H9 (cell line): Measurements from ENCODE around the gene ZNF831. TPM values are rescaled to one million over a fixed set of nuclear protein-coding genes. Genes with fewer than 3 reads are reported as not detected.

Experiments used
- DNase-seq: peaks from one replicate; pipeline ENCODE4 v3.0.0-alpha.2; 2017
- H2AFZ ChIP-seq: one replicate; pipeline ENCODE4 v1.6.1; 2013; ENCODE audit warnings: mild to moderate bottlenecking, low read length, control low read depth, moderate library complexity
- H2AK5ac ChIP-seq: 2 replicates; pipeline ENCODE4 v1.6.1; 2013; ENCODE audit warnings: low read length, control low read depth, mixed read lengths; ENCODE audit not compliant: insufficient read length
- H2BK120ac ChIP-seq: one replicate; pipeline ENCODE4 v1.6.1; 2013; ENCODE audit warnings: low read depth, mild to moderate bottlenecking, low read length, control low read depth, inconsistent platforms; ENCODE audit not compliant: poor library complexity, severe bottlenecking
- H2BK12ac ChIP-seq: 2 replicates; pipeline ENCODE4 v1.6.1; 2013; ENCODE audit warnings: low read length, control low read depth, mixed read lengths, low read depth; ENCODE audit not compliant: insufficient read length
- H2BK15ac ChIP-seq: 2 replicates; pipeline ENCODE4 v1.6.1; 2013; ENCODE audit warnings: low read depth, low read length, control low read depth
- H2BK20ac ChIP-seq: one replicate; pipeline ENCODE4 v1.6.1; 2013; ENCODE audit warnings: low read depth, mild to moderate bottlenecking, low read length, control low read depth, inconsistent platforms; ENCODE audit not compliant: poor library complexity, severe bottlenecking
- H2BK5ac ChIP-seq: 2 replicates; pipeline ENCODE4 v1.6.1; 2013; ENCODE audit warnings: low read length, control low read depth, mixed read lengths; ENCODE audit not compliant: insufficient read length
- H3K14ac ChIP-seq: 2 replicates; pipeline ENCODE4 v1.6.1; 2013; ENCODE audit warnings: low read length, control low read depth; ENCODE audit not compliant: insufficient read depth
- H3K18ac ChIP-seq: 2 replicates; pipeline ENCODE4 v1.6.1; 2013; ENCODE audit warnings: low read depth, mild to moderate bottlenecking, mixed read lengths, low read length, control low read depth; ENCODE audit not compliant: insufficient read length
- H3K23ac ChIP-seq: 2 replicates; pipeline ENCODE4 v1.6.1; 2013; ENCODE audit warnings: low read length, control low read depth, mixed read lengths, low read depth; ENCODE audit not compliant: insufficient read length
- H3K23me2 ChIP-seq: 2 replicates; pipeline ENCODE4 v1.6.1; 2013; ENCODE audit warnings: low read depth, mild to moderate bottlenecking, mixed read lengths, low read length, control low read depth; ENCODE audit not compliant: insufficient read length, poor library complexity, severe bottlenecking
- H3K27ac ChIP-seq: 2 replicates; pipeline ENCODE4 v1.5.1; 2013; ENCODE audit warnings: low read length, control low read depth, mixed read lengths, low read depth; ENCODE audit not compliant: insufficient read length
- H3K27me3 ChIP-seq: 2 replicates; pipeline ENCODE4 v1.6.1; 2013; ENCODE audit warnings: low read length, control low read depth, inconsistent platforms; ENCODE audit not compliant: insufficient read depth
- H3K4ac ChIP-seq: 2 replicates; pipeline ENCODE4 v1.6.1; 2013; ENCODE audit warnings: low read depth, mild to moderate bottlenecking, control low read depth, inconsistent platforms, low read length, moderate library complexity
- H3K4me1 ChIP-seq: 2 replicates; pipeline ENCODE4 v1.6.1; 2013; ENCODE audit warnings: low read length, control low read depth, inconsistent platforms; ENCODE audit not compliant: insufficient read depth
- H3K4me2 ChIP-seq: 2 replicates; pipeline ENCODE4 v1.6.1; 2013; ENCODE audit warnings: low read length, control low read depth, mixed read lengths; ENCODE audit not compliant: insufficient read length, insufficient read depth
- H3K56ac ChIP-seq: 2 replicates; pipeline ENCODE4 v1.6.1; 2013; ENCODE audit warnings: low read depth, mild to moderate bottlenecking, mixed read lengths, low read length, control low read depth; ENCODE audit not compliant: insufficient read length
- H3K79me1 ChIP-seq: 2 replicates; pipeline ENCODE4 v1.6.1; 2013; ENCODE audit warnings: low read depth, mild to moderate bottlenecking, moderate library complexity, low read length, control low read depth, inconsistent platforms; ENCODE audit not compliant: insufficient read depth, poor library complexity, severe bottlenecking
- H3K79me2 ChIP-seq: 2 replicates; pipeline ENCODE4 v1.6.1; 2013; ENCODE audit warnings: low read length, control low read depth, inconsistent platforms; ENCODE audit not compliant: insufficient read depth
- H3K9ac ChIP-seq: 2 replicates; pipeline ENCODE4 v1.6.1; 2013; ENCODE audit warnings: low read length, control low read depth, mixed read lengths; ENCODE audit not compliant: insufficient read length; ENCODE audit errors: extremely low read depth
- H3K9me3 ChIP-seq: one replicate; pipeline ENCODE4 v1.6.1; 2013; ENCODE audit warnings: low read depth, low read length, inconsistent platforms; ENCODE audit not compliant: control insufficient read depth
- H3T11ph ChIP-seq: one replicate; pipeline ENCODE4 v1.6.1; 2013; ENCODE audit warnings: mild to moderate bottlenecking, low read length, control low read depth, inconsistent platforms
- H4K20me1 ChIP-seq: one replicate; pipeline ENCODE4 v1.6.1; 2013; ENCODE audit not compliant: control insufficient read depth, insufficient read length, insufficient read depth
- H4K5ac ChIP-seq: 2 replicates; pipeline ENCODE4 v1.6.1; 2013; ENCODE audit warnings: low read depth, mild to moderate bottlenecking, mixed read lengths, low read length, control low read depth; ENCODE audit not compliant: insufficient read length
- H4K8ac ChIP-seq: replicated peaks from 2 replicates; pipeline ENCODE4 v1.6.1; 2013; ENCODE audit warnings: low read length, control low read depth, mixed read lengths, low read depth; ENCODE audit not compliant: insufficient read length
- H4K91ac ChIP-seq: 2 replicates; pipeline ENCODE4 v1.6.1; 2013; ENCODE audit warnings: low read depth, mild to moderate bottlenecking, moderate library complexity, mixed read lengths, low read length, control low read depth; ENCODE audit not compliant: insufficient read length
- H3K27ac Mint-ChIP-seq, 3 experiments: 2 replicates in 2 of 3; 3 replicates in 1 of 3; pipeline ENCODE4 v1.8.0; 2020 to 2021; ENCODE audit warnings: mixed read lengths in 3 of 3, mild to moderate bottlenecking in 1 of 3, moderate library complexity in 1 of 3
- H3K27me3 Mint-ChIP-seq: 2 replicates; pipeline ENCODE4 v1.8.0; 2021; ENCODE audit warnings: low read depth, mild to moderate bottlenecking, moderate library complexity, mixed read lengths
- H3K36me3 Mint-ChIP-seq, 3 experiments: 2 replicates in 2 of 3; 3 replicates in 1 of 3; pipeline ENCODE4 v1.8.0; 2020 to 2021; ENCODE audit warnings: low read depth in 3 of 3, mixed read lengths in 3 of 3; ENCODE audit not compliant: insufficient read depth in 1 of 3
- H3K4me1 Mint-ChIP-seq, 2 experiments: 2 replicates each; pipeline ENCODE4 v1.8.0; 2020; ENCODE audit warnings: mixed read lengths in 2 of 2
- H3K4me3 Mint-ChIP-seq, 2 experiments: 2 replicates in 1 of 2; 3 replicates in 1 of 2; pipeline ENCODE4 v1.8.0; 2020 to 2021; ENCODE audit warnings: mild to moderate bottlenecking in 2 of 2, mixed read lengths in 2 of 2, moderate library complexity in 1 of 2
- H3K9me3 Mint-ChIP-seq, 2 experiments: 2 replicates in 1 of 2; 3 replicates in 1 of 2; pipeline ENCODE4 v1.8.0; 2020; ENCODE audit warnings: mild to moderate bottlenecking in 2 of 2, mixed read lengths in 2 of 2, moderate library complexity in 1 of 2
- CTCF ChIP-seq: fragments of 200-600 bp; sonication (generic); conservative IDR thresholded peaks from 3 replicates; pipeline ENCODE4 v1.8.0; 2021; ENCODE audit warnings: antibody characterized with exemption, mild to moderate bottlenecking
- WGBS: extraction: QIAGEN DNeasy Blood & Tissue Kit; methylation state at CpG from one replicate; pipeline ENCODE4 v1.1.7; 2013; ENCODE audit warnings: missing lambda C conversion rate, low lambda C conversion rate, mixed read lengths; ENCODE audit not compliant: insufficient read length; ENCODE audit errors: extremely low coverage; 5-methylcytosine and 5-hydroxymethylcytosine counted together
- total RNA-seq: library from RNA; stranded (reverse); gene quantifications from 2 replicates; pipeline ENCODE4 v1.2.1, GENCODE V29; 2021

The ZNF831 gene
- total RNA-seq, 1 experiment from 2014 or later = not detected

- no peak overlapping the region for H2BK15ac ChIP-seq
- H3K27ac ChIP-seq = no peak overlapping the region
- no peak overlapping the region for H2BK20ac ChIP-seq
- H3K4me2 ChIP-seq = no peak overlapping the region
- H2BK5ac ChIP-seq = no peak overlapping the region
- peaks cover 20 to 34% of the 10 kb centered on the region in 2 experiments for H3K4me1 Mint-ChIP-seq
- H3K4me1 ChIP-seq = peaks cover 13% of the 10 kb centered on the region
- 0 out of 2 replicates have a peak, but pooled peaks cover 3% of the 10 kb centered on the region for H3K79me2 ChIP-seq
- no peak overlapping the region for H2BK120ac ChIP-seq
- H3K4me3 Mint-ChIP-seq = no peak overlapping the region
- H2AK5ac ChIP-seq = no peak overlapping the region
- no peak overlapping the region for H4K5ac ChIP-seq
- H3K4ac ChIP-seq = no peak overlapping the region
- H3K79me1 ChIP-seq = no peaks in the 10 kb centered on the region
- H3K18ac ChIP-seq = no peak overlapping the region
- no peak overlapping the region for H2AFZ ChIP-seq
- no peak overlapping the region for H3K56ac ChIP-seq
- no peak overlapping the region for H2BK12ac ChIP-seq
- DNase-seq = no peak
- peaks cover 3% of the 10 kb centered on the region; the same call in 1 of the 2 replicates for H3K27me3 Mint-ChIP-seq
- H3K9me3 Mint-ChIP-seq = peaks cover 15% of the 10 kb centered on the region in 2 experiments
- no peaks in the 10 kb centered on the region for H3K27me3 ChIP-seq
- no peaks in the 10 kb centered on the region for H4K20me1 ChIP-seq
- no peak overlapping the region for H3K27ac Mint-ChIP-seq
- H3K9ac ChIP-seq = no peak overlapping the region
- H3K23me2 ChIP-seq = no peaks in the 10 kb centered on the region
- no peak overlapping the region for H3K14ac ChIP-seq
- peaks cover 4 to 12% (median 8%) of the 10 kb centered on the region in 3 experiments; a peak in 5 of 7 replicates for H3K36me3 Mint-ChIP-seq
- no peak overlapping the region for H4K8ac ChIP-seq
- H3K9me3 ChIP-seq = no peaks in the 10 kb centered on the region
- no peak overlapping the region for H4K91ac ChIP-seq
- no peak overlapping the region for H3K23ac ChIP-seq
- no peak for TF ChIP-seq CTCF
- no peak overlapping the region for H3T11ph ChIP-seq
- whole genome bisulfite sequencing = no CpG with 5 or more reads among the region's 9 CpGs
Measured at GRCh38 chr20:59118855-59119254, 44.8 kb upstream of the ZNF831 start.
